ENCODE data around the gene UBE2D1. TPM values are rescaled to one million over a fixed set of nuclear protein-coding genes. Genes with fewer than 3 reads are reported as not detected.
A peak's percentile ranks its signal among the peaks of the same experiment; 100 is the strongest.

Gene UBE2D1
- total and polyA plus RNA-seq, 2 of the 13 experiments (the other 11 are each of a cell fraction or from before 2014, with no cell fraction given) = 6.2 to 13.8 TPM

DNA sequence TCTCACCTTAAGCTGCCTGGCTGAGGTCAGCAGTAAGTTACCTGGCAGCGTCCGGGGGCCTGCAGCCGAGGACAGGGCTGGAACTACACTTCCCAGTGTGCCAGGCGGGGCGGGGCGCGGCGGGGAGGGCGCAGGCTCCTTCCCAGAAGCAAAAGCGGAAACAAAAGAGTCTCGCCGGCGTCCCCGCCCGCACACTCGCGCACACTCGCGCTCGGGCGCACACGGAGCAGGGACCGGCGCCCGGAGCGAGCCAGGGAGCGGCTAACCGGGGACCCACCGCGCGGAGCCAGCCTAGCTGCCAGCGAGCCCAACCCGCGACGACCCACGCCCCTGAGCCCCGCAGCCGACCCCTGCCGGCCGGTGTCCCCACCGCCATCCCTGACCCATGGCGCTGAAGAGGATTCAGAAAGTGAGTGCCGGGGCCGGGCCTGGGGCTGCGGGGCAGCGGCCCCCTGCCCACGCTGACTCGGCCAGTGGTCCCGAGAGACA is at the start of gene UBE2D1 (continued):
- TF ChIP-seq, protein P1, sequence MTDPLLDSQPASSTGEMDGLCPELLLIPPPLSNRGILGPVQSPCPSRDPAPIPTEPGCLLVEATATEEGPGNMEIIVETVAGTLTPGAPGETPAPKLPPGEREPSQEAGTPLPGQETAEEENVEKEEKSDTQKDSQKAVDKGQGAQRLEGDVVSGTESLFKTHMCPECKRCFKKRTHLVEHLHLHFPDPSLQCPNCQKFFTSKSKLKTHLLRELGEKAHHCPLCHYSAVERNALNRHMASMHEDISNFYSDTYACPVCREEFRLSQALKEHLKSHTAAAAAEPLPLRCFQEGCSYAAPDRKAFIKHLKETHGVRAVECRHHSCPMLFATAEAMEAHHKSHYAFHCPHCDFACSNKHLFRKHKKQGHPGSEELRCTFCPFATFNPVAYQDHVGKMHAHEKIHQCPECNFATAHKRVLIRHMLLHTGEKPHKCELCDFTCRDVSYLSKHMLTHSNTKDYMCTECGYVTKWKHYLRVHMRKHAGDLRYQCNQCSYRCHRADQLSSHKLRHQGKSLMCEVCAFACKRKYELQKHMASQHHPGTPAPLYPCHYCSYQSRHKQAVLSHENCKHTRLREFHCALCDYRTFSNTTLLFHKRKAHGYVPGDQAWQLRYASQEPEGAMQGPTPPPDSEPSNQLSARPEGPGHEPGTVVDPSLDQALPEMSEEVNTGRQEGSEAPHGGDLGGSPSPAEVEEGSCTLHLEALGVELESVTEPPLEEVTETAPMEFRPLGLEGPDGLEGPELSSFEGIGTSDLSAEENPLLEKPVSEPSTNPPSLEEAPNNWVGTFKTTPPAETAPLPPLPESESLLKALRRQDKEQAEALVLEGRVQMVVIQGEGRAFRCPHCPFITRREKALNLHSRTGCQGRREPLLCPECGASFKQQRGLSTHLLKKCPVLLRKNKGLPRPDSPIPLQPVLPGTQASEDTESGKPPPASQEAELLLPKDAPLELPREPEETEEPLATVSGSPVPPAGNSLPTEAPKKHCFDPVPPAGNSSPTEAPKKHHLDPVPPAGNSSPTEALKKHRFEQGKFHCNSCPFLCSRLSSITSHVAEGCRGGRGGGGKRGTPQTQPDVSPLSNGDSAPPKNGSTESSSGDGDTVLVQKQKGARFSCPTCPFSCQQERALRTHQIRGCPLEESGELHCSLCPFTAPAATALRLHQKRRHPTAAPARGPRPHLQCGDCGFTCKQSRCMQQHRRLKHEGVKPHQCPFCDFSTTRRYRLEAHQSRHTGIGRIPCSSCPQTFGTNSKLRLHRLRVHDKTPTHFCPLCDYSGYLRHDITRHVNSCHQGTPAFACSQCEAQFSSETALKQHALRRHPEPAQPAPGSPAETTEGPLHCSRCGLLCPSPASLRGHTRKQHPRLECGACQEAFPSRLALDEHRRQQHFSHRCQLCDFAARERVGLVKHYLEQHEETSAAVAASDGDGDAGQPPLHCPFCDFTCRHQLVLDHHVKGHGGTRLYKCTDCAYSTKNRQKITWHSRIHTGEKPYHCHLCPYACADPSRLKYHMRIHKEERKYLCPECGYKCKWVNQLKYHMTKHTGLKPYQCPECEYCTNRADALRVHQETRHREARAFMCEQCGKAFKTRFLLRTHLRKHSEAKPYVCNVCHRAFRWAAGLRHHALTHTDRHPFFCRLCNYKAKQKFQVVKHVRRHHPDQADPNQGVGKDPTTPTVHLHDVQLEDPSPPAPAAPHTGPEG (CRISPR knock-in tag; IDR thresholded peaks at IDR 0.05) = peak; percentile 96
- TF ChIP-seq ZNF839 (CRISPR knock-in tag; IDR thresholded peaks at IDR 0.05; ENCODE audit: borderline replicate concordance) (0 out of 2 replicates have a peak, but pooled peaks have one; percentile 9), ZFAT (CRISPR knock-in tag; conservative IDR thresholded peaks at IDR 0.05) (0 out of 2 replicates have a peak, but pooled peaks have one; percentile 46), YEATS4 (CRISPR knock-in tag; IDR thresholded peaks at IDR 0.05; ENCODE audit: borderline replicate concordance) (peak; percentile 89), HOXA9 (CRISPR knock-in tag; IDR thresholded peaks at IDR 0.05; ENCODE audit: borderline replicate concordance) (no peak), PLRG1 (conservative IDR thresholded peaks at IDR 0.05) (no peak), ZNF576 (CRISPR knock-in tag; IDR thresholded peaks at IDR 0.05) (no peak), ARNT2 (CRISPR knock-in tag; IDR thresholded peaks at IDR 0.05; ENCODE audit: low read depth) (peak; percentile 75; the same call in 1 of the 2 replicates), ZNF703 (CRISPR knock-in tag; IDR thresholded peaks at IDR 0.05; ENCODE audit: borderline replicate concordance) (no peak; the same call in 1 of the 2 replicates), ZNF550 (CRISPR knock-in tag; IDR thresholded peaks at IDR 0.05; ENCODE audit: borderline replicate concordance) (no peak), ZNF772 (CRISPR knock-in tag; IDR thresholded peaks at IDR 0.05) (no peak), SP2 (CRISPR knock-in tag; IDR thresholded peaks at IDR 0.05) (no peak), ARNT (IDR thresholded peaks at IDR 0.05) (no peak), HNF1A (IDR thresholded peaks at IDR 0.05; ENCODE audit: low read depth) (no peak), HNF1A (CRISPR knock-in tag; IDR thresholded peaks at IDR 0.05; ENCODE audit: borderline replicate concordance) (peak; percentile 65; the same call in 1 of the 2 replicates)
- TF ChIP-seq, protein P2, sequence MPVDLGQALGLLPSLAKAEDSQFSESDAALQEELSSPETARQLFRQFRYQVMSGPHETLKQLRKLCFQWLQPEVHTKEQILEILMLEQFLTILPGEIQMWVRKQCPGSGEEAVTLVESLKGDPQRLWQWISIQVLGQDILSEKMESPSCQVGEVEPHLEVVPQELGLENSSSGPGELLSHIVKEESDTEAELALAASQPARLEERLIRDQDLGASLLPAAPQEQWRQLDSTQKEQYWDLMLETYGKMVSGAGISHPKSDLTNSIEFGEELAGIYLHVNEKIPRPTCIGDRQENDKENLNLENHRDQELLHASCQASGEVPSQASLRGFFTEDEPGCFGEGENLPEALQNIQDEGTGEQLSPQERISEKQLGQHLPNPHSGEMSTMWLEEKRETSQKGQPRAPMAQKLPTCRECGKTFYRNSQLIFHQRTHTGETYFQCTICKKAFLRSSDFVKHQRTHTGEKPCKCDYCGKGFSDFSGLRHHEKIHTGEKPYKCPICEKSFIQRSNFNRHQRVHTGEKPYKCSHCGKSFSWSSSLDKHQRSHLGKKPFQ (CRISPR knock-in tag; IDR thresholded peaks at IDR 0.05; ENCODE audit: insufficient replicate concordance) = no peak
- TF ChIP-seq, protein P3, sequence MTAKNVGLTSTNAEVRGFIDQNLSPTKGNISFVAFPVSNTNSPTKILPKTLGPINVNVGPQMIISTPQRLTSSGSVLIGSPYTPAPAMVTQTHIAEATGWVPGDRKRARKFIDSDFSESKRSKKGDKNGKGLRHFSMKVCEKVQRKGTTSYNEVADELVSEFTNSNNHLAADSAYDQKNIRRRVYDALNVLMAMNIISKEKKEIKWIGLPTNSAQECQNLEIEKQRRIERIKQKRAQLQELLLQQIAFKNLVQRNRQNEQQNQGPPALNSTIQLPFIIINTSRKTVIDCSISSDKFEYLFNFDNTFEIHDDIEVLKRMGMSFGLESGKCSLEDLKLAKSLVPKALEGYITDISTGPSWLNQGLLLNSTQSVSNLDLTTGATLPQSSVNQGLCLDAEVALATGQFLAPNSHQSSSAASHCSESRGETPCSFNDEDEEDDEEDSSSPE (CRISPR knock-in tag; IDR thresholded peaks at IDR 0.05) = peak; percentile 54

Measured in HepG2 (cell line).